ACC112 (cell line): ENCODE data around the gene NYAP2.

Source experiments
- H2AFZ ChIP-seq: fragments of 200-600 bp; sonication (generic); one replicate; pipeline ENCODE4 v1.6.0; 2017; ENCODE audit warnings: antibody characterized with exemption, low read length; ENCODE audit not compliant: unreplicated experiment
- H3K27ac ChIP-seq: fragments of 200-600 bp; sonication (generic); 2 replicates; pipeline ENCODE4 v1.5.1; 2014; ENCODE audit warnings: low read depth, mild to moderate bottlenecking, antibody characterized with exemption, low read length, moderate library complexity
- H3K27me3 ChIP-seq: fragments of 200-600 bp; sonication (generic); 2 replicates; pipeline ENCODE4 v1.6.1; 2014; ENCODE audit warnings: mild to moderate bottlenecking, antibody characterized with exemption, low read length, moderate library complexity, mixed read lengths; ENCODE audit not compliant: insufficient read depth
- H3K36me3 ChIP-seq: fragments of 200-600 bp; sonication (generic); 2 replicates; pipeline ENCODE4 v1.6.1; 2016; ENCODE audit warnings: mild to moderate bottlenecking, antibody characterized with exemption, low read length, moderate library complexity, mixed read lengths; ENCODE audit not compliant: insufficient read depth
- H3K4me1 ChIP-seq: fragments of 200-600 bp; sonication (generic); one replicate; pipeline ENCODE4 v1.6.1; 2016; ENCODE audit warnings: low read length, mixed read lengths; ENCODE audit not compliant: insufficient read depth, unreplicated experiment, control insufficient read depth
- H3K4me3 ChIP-seq: fragments of 200-600 bp; sonication (generic); 2 replicates; pipeline ENCODE4 v1.5.1; 2014; ENCODE audit warnings: mild to moderate bottlenecking, low read depth, low read length
- H3K79me2 ChIP-seq: fragments of 200-600 bp; sonication (generic); one replicate; pipeline ENCODE4 v1.6.0; 2016; ENCODE audit warnings: low read length; ENCODE audit not compliant: control insufficient read depth, unreplicated experiment, insufficient read depth

The NYAP2 gene

GRCh38 chr2:225691711-225692110 is 292.2 kb downstream of the NYAP2 start:
- H3K27me3 ChIP-seq: no peaks in the 10 kb centered on the region
- no peaks in the 10 kb centered on the region for H3K4me1 ChIP-seq
- no peak overlapping the region for H3K27ac ChIP-seq
- no peaks in the 10 kb centered on the region for H3K79me2 ChIP-seq
- no peak overlapping the region for H2AFZ ChIP-seq
- H3K36me3 ChIP-seq: no peaks in the 10 kb centered on the region
- no peak overlapping the region for H3K4me3 ChIP-seq

- no peak overlapping the region for H3K4me3 ChIP-seq
- H3K27ac ChIP-seq: no peak overlapping the region
- H3K4me1 ChIP-seq: no peaks in the 10 kb centered on the region
- no peaks in the 10 kb centered on the region for H3K79me2 ChIP-seq
- H3K27me3 ChIP-seq: no peaks in the 10 kb centered on the region
- H2AFZ ChIP-seq: no peak overlapping the region
- no peaks in the 10 kb centered on the region for H3K36me3 ChIP-seq
These were observed 293.7 kb downstream of the NYAP2 start for GRCh38 chr2:225693259-225693658.

- Histone ChIP-seq H3K36me3 (no peaks in the 10 kb centered on the region), H3K4me3 (no peak overlapping the region), H3K79me2 (no peaks in the 10 kb centered on the region), H2AFZ (no peak overlapping the region), H3K27ac (no peak overlapping the region), H3K27me3 (no peaks in the 10 kb centered on the region), H3K4me1 (no peaks in the 10 kb centered on the region)
These were observed 295.2 kb downstream of the NYAP2 start for GRCh38 chr2:225694664-225695063.

- no peak overlapping the region for H2AFZ ChIP-seq
- H3K27ac ChIP-seq: no peak overlapping the region
- no peaks in the 10 kb centered on the region for H3K36me3 ChIP-seq
- H3K4me1 ChIP-seq: no peaks in the 10 kb centered on the region
- no peak overlapping the region for H3K4me3 ChIP-seq
- no peaks in the 10 kb centered on the region for H3K27me3 ChIP-seq
- H3K79me2 ChIP-seq: no peaks in the 10 kb centered on the region
These were observed 298.4 kb downstream of the NYAP2 start for GRCh38 chr2:225697936-225698335.
